ENCODE measurements around the gene MEGF8. TPM values are rescaled to one million over a fixed set of nuclear protein-coding genes. Genes with fewer than 3 reads are reported as not detected.

The MEGF8 gene
- total RNA-seq, 1 experiment from 2014 or later, result 7.7 TPM

DNA sequence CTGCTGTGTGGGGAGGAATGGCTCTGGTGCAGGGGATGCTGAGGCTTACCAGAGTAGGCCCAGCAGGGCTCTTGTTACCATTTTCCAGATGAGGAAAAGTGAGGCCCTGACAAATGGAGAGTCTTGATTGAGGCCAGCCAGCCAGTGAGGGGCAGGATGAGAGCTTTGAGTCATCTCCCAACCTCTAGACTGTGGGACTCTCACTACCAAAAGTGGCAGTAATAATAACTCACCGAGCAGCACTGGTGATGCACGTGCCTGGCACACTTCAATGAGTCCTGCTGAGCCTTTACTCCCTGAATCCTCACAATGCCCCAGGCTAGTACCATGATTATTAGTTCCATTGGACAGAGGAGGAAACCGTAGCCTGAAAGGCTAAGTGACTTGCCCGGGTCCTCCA is 48.6 kb upstream of the MEGF8 start:
- ChIA-PET POLR2A (ENCODE audit: unreplicated experiment) (no interaction called here), CTCF (no interaction called here)
- no TSS peak for BruUV-seq (replicated peaks)
- intact Hi-C loops (cut with micrococcal nuclease), result no loop called here
- no peaks in the 10 kb centered on the region for H3K27me3 ChIP-seq (ENCODE audit: low read length)
- H4K20me1 ChIP-seq (ENCODE audit: low read length), result no peaks in the 10 kb centered on the region
- TF ChIP-seq EZH2 (IDR thresholded peaks at IDR 0.05; ENCODE audit: low read length, unreplicated experiment) (no peak), EZH2phosphoT487 (IDR thresholded peaks at IDR 0.05; ENCODE audit: borderline replicate concordance, low read length) (no peak)
- TF ChIP-seq, protein P1, sequence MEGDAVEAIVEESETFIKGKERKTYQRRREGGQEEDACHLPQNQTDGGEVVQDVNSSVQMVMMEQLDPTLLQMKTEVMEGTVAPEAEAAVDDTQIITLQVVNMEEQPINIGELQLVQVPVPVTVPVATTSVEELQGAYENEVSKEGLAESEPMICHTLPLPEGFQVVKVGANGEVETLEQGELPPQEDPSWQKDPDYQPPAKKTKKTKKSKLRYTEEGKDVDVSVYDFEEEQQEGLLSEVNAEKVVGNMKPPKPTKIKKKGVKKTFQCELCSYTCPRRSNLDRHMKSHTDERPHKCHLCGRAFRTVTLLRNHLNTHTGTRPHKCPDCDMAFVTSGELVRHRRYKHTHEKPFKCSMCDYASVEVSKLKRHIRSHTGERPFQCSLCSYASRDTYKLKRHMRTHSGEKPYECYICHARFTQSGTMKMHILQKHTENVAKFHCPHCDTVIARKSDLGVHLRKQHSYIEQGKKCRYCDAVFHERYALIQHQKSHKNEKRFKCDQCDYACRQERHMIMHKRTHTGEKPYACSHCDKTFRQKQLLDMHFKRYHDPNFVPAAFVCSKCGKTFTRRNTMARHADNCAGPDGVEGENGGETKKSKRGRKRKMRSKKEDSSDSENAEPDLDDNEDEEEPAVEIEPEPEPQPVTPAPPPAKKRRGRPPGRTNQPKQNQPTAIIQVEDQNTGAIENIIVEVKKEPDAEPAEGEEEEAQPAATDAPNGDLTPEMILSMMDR (conservative IDR thresholded peaks at IDR 0.05; ENCODE audit: low read depth, low read length), result no peak
- H3F3A ChIP-seq (ENCODE audit: low read length, unreplicated experiment), result no peaks in the 10 kb centered on the region
- DNase-seq, result no peak
- no peaks in the 10 kb centered on the region for H3K4me1 ChIP-seq (ENCODE audit: insufficient read depth, low read length)
- peaks cover 3% of the 10 kb centered on the region; the same call in 1 of the 2 replicates for H3K79me2 ChIP-seq (ENCODE audit: low read length)
- ATAC-seq, result no peak
- no peak overlapping the region for H3K4me3 ChIP-seq (ENCODE audit: low read length)
- H3K9me3 ChIP-seq (ENCODE audit: low read length), result no peaks in the 10 kb centered on the region
- no peaks in the 10 kb centered on the region for H3K9me2 ChIP-seq (replicated peaks; ENCODE audit: low read length)
- H3K4me2 ChIP-seq (ENCODE audit: low read length), result no peak overlapping the region
- H3K27ac ChIP-seq (ENCODE audit: low read length), result no peak overlapping the region
- no peaks in the 10 kb centered on the region for H3K36me3 ChIP-seq (ENCODE audit: low read depth, low read length)
- no peak overlapping the region for H3K9ac ChIP-seq (ENCODE audit: low read length)
- H2AFZ ChIP-seq (ENCODE audit: low read length), result no peak overlapping the region

DNA sequence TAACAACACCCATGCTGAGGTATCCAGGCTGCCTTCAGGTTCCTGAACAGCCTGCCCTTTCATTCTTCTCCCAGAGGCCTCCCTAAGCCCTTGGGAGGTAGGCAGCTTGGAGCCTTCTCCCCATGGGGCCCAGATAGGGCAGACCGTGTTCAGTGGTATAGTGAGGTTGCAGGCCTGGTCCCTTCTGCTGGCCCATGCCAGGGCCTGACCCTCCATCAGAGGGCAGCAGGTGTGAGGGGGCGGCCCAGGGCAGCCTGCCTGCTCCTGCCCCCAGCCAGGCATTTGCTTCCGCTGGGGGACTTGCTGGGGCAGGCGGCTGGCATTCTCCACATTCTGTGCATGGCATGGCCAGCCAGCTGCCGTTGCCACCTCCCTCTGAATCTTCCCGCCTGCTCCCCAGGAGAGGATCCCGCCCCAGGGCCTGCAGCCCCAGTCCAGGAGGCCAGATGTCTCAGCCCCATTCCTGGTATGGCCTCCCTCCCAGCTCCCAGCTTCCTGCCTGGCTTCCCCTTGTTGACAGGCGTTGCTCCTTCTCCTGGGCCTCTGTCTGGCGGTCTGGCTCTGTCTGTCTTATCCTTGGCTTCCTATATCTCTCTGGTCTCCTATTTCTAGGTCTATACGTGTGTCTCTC is 47.5 kb upstream of the MEGF8 start:
- H3K4me2 ChIP-seq (ENCODE audit: low read length), result no peak overlapping the region
- no peaks in the 10 kb centered on the region for H3K79me2 ChIP-seq (ENCODE audit: low read length)
- intact Hi-C loops (cut with micrococcal nuclease), result no loop called here
- DNase-seq, result no peak
- no peaks in the 10 kb centered on the region for H3K4me1 ChIP-seq (ENCODE audit: insufficient read depth, low read length)
- POLR2A ChIA-PET (ENCODE audit: unreplicated experiment), result no interaction called here
- no peaks in the 10 kb centered on the region for H3K36me3 ChIP-seq (ENCODE audit: low read depth, low read length)
- no peak overlapping the region for H3K9ac ChIP-seq (ENCODE audit: low read length)
- no TSS peak for BruUV-seq (replicated peaks)
- no peak overlapping the region for H3K4me3 ChIP-seq (ENCODE audit: low read length)
- ATAC-seq, result no peak
- CTCF ChIA-PET, result no interaction called here
- no peak overlapping the region for H3K27ac ChIP-seq (ENCODE audit: low read length)
- H3K27me3 ChIP-seq (ENCODE audit: low read length), result no peaks in the 10 kb centered on the region
- no peak for TF ChIP-seq EZH2 (IDR thresholded peaks at IDR 0.05; ENCODE audit: low read length, unreplicated experiment)
- TF ChIP-seq, protein P1 (conservative IDR thresholded peaks at IDR 0.05; ENCODE audit: low read depth, low read length), result no peak
- no peak for TF ChIP-seq EZH2phosphoT487 (IDR thresholded peaks at IDR 0.05; ENCODE audit: borderline replicate concordance, low read length)
- H4K20me1 ChIP-seq (ENCODE audit: low read length), result no peaks in the 10 kb centered on the region
- no peaks in the 10 kb centered on the region for H3K9me2 ChIP-seq (replicated peaks; ENCODE audit: low read length)
- H3K9me3 ChIP-seq (ENCODE audit: low read length), result no peaks in the 10 kb centered on the region
- H3F3A ChIP-seq (ENCODE audit: low read length, unreplicated experiment), result no peaks in the 10 kb centered on the region
- no peak overlapping the region for H2AFZ ChIP-seq (ENCODE audit: low read length)

DNA sequence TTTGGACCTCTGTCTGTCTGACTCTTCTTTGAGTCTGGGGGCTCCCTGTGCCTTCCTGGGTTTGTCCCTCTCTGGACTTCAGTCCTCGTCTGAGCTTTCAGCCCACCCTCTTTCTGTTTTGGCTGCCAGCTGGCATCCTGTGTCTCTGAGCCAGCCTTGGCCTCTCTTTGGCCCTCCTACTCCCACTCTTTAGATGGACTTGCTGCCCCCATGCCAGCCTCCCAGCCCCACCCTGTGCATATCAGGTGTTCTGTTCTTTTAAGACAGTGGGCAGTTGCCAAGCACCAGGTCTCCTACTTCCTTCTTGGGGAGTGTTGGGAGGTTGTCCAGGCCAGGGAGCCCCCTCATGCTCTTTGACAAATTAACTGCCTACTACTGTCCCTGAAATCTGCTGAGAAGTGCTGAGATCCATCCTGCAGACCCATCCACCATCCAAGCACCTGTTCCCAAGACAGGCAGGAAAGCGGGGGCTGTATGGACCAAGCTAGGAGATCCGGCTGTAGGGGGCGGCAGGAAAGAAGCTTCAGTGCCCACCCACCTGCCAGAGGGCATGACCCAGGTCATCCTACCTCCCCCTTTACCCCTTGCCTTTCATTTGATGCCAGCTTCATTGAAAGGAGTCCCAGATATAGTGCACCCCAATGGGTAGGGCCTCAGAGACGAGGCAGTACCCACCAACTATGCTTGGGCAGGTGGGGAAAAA is 46.8 kb upstream of the MEGF8 start:
- no TSS peak for BruUV-seq (replicated peaks)
- no peak for DNase-seq
- Histone ChIP-seq H2AFZ (ENCODE audit: low read length) (no peak overlapping the region), H3K79me2 (ENCODE audit: low read length) (no peaks in the 10 kb centered on the region), H3K36me3 (ENCODE audit: low read depth, low read length) (no peaks in the 10 kb centered on the region), H3K9me2 (replicated peaks; ENCODE audit: low read length) (no peaks in the 10 kb centered on the region), H4K20me1 (ENCODE audit: low read length) (no peaks in the 10 kb centered on the region), H3K27me3 (ENCODE audit: low read length) (no peaks in the 10 kb centered on the region), H3K9me3 (ENCODE audit: low read length) (no peaks in the 10 kb centered on the region), H3F3A (ENCODE audit: low read length, unreplicated experiment) (no peaks in the 10 kb centered on the region), H3K27ac (ENCODE audit: low read length) (no peak overlapping the region), H3K4me1 (ENCODE audit: insufficient read depth, low read length) (no peaks in the 10 kb centered on the region), H3K4me2 (ENCODE audit: low read length) (no peak overlapping the region), H3K9ac (ENCODE audit: low read length) (no peak overlapping the region), H3K4me3 (ENCODE audit: low read length) (no peak overlapping the region)
- no peak for ATAC-seq
- ChIA-PET CTCF (no interaction called here), POLR2A (ENCODE audit: unreplicated experiment) (no interaction called here)
- intact Hi-C loops (cut with micrococcal nuclease), result no loop called here
- TF ChIP-seq EZH2phosphoT487 (IDR thresholded peaks at IDR 0.05; ENCODE audit: borderline replicate concordance, low read length), result no peak
- no peak for TF ChIP-seq EZH2 (IDR thresholded peaks at IDR 0.05; ENCODE audit: low read length, unreplicated experiment)
- TF ChIP-seq, protein P1 (conservative IDR thresholded peaks at IDR 0.05; ENCODE audit: low read depth, low read length), result no peak
